GM18870 (cell line): ENCODE results near the gene TMC1.
"Not testable (repeated sequence)": the region's sequence is repeated elsewhere in the genome, so short reads cannot be mapped to it uniquely, and the experiment has no call there.

Source experiments
- ATAC-seq: cut with Tn5 transposase; IDR thresholded peaks from one replicate; pipeline ENCODE4 v1.9.1; 2021; ENCODE audit warnings: moderate library complexity; ENCODE audit not compliant: unreplicated experiment

TMC1 gene

DNA sequence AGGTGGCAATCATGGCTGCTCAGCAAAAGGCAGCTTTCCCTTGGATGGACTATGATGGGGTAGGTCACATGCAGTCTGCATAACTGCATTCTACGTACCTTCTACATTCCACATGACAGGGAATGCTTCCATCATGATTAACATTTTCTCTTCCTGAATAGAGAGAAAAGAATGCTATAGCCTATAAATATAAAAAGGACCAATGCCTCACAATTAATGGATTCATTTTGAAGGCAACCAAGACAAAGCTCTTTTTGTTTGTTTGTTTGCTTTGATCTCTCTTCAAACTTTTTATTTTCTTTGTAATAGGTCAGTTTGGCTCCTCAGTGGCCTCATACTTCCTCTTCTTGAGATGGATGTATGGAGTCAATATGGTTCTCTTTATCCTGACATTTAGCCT is 230.1 kb downstream of the TMC1 start:
- no peak for ATAC-seq

DNA sequence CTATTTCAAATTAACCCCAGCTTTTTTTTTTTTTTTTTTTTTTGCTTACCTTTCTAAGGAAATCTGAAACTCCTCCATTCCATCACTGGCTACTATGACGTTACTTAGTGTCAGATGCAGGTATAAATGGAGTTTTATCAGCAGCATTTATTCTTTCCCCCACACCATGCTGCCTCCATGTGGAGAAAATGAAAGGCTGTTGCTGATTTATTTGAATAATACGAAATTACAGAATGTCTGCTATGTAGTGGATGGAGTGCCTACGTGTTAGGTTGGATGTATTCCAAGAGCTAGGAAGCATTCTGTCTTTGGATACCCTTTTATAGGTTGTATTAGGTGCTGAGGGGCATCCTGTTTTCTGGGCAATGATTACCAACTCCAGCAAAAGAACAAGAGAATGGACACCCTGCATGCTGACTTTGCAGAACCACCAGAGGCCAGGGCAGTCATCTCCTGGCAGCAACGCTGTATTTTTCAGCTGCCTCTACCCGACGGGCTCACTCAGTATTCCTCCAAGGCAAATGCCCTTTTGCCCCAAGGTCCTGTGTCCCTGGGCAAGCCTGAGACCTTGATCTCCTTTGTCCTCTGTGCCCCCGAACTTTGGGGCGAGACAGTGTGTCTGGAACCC is 232.0 kb downstream of the TMC1 start:
- ATAC-seq, result no peak

DNA sequence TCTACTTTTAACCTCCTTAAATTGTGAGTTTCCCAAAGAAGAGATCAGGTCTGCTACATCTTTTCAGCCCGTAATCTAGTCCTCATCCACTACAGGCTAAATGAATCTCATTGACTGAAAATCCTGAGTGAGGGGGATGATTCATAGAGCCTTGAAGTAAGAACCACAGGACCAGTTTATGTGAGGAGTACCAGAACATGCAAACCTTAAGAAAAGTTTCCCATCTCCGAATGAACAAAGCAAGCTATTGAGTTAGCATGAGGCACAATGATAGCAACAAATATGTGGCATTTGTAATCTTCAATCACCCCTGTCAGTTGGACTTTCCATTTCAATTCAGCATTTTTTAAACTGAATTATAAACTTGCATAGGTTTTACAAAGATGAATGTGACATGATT is 234.4 kb downstream of the TMC1 start:
- ATAC-seq, result no peak

DNA sequence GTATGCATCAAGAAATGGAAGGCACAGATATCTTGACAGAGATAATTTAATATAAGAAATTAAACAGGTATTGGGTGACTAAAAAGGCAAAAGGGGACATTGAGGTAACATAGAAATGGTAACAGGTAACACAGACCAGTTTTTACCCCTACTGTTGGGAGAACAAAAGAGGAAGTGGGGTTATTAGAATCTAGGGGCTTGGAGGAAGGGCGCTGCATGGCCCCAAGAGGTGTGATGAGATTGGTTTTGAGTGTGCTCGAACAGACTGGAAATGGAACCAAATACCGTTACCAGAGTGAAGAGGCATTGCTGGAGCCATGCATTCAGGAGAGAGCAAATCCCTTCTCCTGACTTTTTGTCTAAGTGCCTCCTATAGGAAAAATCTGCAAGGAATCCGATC is 237.5 kb downstream of the TMC1 start:
- ATAC-seq, result no peak

DNA sequence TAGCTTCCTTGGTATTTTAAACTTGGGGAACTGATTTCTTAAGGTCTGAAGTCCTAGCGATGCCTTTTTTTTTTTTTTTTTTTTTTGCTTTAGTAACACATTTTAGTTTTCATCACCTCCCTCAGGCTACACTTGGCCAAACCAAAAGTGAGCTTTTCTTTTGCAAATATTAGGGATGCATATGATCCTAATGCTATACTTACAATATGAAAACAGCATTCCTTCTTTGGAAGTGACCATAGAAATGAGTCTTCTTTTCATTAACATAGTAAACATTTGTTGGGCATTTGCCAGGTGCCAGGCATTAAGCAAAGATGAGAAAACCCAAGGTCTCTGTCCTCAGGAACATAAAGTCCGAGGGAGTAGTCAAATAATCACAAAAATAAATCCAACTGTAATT is 241.6 kb downstream of the TMC1 start:
- no peak for ATAC-seq

DNA sequence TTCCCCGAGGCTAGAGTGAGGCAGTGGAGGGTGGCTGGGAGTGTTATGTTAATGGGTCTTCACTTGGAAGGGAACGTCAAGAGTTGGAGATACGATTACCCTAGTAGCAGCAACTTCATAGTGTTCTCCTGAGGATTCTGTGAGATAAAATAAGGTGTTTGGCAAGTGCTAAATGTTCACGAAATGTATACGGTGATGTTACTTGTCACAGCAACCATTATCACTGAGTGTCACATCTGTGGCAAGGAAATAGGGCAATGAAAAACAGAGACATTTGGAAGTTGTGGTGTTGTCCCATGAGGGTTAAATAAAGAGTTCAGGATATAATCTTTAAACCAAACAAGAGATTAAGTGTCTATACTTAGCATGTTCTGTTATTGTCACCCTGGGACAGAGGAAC is 248.1 kb downstream of the TMC1 start:
- no peak for ATAC-seq

DNA sequence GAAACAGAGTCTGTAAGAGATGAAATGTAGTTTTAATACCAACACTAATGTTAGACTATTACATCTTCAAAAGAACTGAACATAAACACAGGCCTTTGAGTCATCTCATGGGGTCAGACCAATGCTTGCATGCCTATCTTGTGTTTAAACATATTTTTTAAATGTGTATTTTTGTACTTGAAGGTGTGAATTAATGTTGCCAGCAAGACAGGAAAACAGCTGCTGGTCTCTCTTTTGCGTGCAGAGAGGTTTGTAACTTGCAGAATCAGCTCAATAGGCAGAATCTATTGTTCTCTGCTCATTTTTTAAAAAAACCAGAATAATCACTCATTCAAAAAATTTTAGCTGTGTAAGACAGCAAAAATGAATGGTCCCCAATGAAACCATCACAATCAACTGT is 251.3 kb downstream of the TMC1 start:
- no peak for ATAC-seq

DNA sequence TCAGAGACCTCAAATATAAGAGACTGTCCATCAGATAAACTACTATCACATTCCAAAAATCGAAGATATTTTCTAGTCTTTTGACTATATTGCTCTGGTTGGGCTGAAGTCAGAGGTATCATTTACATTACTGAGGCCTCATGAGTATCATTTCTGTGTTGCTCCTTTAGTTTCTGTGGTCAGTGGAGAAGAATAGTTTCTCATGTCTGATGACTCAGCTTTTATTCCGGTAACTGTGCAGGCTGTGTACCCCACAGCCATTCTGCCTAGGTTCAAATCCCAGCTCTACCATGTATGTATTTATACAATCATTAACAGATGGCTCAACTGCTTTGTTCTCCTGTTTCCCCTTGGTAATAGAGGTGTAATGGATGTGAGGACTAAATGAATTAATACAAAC is 252.2 kb downstream of the TMC1 start:
- ATAC-seq, result peak; percentile 78

DNA sequence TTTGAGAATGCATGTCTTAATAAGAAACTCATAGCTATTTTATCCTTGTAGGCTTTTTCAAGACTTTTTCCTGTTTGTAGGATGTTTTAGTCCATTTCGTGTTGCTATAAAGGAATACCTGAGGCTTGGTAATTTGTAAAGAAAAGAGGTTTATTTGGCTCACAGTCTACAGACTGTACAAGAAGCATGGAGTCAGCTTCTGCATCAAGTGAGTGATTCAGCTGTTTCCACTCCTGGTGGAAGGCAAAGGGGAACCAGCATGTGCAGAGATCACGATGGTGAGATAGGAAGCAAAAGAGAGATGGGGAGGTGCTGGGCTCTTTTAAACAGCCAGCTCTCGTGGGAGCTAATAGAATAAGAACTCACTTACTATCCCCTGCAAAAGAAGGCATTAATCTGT is 254.2 kb downstream of the TMC1 start:
- ATAC-seq, result no peak

DNA sequence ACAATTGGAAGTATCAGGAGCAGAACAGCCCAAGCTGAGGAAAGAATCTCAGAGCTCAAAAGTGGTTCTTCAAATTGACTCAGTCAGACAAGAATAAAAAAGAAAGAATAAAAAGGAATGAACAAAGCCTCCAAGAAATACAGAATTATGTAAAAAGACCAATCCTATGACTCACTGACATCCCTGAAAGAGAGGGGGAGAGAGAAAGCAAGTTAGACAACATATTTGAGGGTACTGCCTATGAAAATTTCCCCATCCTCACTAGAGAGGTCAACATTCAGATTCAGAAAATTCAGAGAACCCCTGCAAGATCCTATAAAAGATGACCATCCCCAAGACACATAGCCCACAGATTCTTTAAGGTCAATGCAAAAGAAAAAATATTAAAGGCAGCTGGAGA is 258.2 kb downstream of the TMC1 start:
- no peak for ATAC-seq

DNA sequence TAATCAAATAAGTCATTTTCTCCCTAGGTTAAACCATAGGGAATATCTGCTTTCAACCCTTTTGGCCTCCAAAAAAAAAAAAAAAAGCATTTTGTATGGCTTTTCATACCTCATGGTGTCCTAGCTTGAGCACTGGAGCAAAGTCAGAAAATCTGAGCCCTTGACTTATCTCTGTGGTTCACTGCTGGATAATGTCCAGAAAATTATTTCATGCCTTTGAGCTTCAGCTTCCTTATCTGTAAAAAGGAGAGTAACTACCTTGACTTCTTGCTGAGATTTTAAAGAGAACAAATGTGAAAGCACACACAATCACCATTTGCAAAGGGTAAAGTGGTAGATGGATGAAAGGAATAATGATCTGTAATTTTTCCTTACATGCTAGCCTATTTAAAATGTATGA is 265.5 kb downstream of the TMC1 start:
- no peak for ATAC-seq

DNA sequence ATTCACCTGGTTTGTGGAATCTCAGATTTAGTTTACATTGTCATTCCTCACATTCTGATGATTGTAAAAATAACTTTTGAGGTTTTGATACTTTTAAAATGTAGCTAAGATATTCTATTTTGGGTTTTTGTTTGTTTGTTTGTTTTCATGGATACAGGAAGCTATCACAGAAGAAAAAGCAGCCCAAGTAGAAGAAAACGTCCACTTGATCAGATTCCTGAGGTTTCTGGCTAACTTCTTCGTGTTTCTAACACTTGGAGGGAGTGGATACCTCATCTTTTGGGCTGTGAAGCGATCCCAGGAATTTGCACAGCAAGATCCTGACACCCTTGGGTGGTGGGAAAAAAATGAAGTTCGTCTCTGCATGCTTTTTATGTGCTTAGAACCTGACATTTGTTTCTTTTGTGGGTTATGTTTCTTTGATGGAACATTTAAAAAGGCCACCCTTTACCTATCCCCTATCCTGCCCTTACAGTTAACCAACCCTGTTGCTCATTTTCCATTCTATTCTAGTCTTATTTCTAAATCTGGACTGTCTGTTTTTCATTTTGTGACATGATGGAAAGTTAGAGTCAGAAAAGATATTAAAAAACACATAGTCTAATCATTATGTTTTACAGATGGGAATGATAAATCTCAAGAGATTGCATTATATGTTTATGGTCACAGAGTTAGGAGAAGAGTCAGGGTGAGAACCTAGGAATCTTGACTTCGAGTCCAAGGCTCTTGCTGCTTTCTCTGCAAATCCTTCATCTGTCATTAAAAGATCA is 267.7 kb downstream of the TMC1 start:
- ATAC-seq, result no peak

DNA sequence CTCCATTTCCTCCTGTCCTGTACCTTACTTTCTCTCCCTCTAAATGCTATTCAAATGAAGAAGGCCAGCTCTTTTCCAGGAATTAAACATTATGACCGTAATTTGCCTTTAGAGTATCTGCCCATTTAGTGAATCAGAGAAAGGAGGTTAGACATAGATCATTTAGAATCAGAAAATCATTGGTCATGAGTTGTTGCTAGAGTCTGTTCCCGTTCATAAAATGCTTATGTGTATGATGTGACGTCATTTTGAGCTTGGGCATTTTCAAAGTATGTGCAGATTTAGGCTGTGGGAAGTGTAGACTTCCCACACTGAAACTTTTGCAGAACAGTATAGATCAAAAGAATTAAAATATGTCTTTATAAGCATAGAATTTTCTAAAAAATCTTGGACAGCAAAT is 268.5 kb downstream of the TMC1 start:
- no peak for ATAC-seq

DNA sequence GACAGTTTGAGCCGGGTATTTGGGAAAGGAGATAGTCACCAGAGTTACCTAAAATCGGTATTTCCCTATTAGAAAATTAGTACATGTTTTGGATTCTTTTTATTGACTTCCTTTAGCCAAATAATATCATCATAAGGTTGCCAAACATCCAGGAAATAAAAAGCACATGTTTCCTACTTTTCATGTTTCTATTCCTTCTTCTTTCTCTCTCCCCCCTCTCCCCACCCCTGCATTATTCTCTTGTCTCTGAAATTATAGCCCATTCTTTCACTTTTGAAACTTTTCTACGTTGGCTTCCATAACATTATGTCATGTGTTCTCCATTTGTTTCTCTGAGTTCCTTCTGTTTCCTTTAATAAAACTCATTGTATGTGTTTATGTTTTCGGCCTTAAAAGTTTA is 269.6 kb downstream of the TMC1 start:
- ATAC-seq, result no peak

DNA sequence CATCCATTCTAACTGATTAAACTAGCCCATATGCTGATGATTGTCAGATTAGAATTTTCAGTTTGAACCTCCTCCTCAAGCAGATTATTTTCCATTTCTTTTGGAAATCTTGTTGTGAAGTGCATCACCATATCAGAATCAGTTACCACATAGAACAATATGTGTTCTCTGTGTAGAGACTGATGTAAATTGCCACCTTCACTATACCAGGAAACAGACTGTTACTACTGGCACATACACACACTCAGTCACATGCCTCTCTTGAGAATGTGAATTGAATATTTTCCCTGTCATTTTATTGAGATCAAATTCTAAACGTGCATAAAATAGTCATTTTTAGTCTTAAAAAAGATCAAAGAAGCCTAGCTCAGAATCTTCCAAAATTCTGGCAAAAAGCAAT is 270.0 kb downstream of the TMC1 start:
- ATAC-seq, result no peak

DNA sequence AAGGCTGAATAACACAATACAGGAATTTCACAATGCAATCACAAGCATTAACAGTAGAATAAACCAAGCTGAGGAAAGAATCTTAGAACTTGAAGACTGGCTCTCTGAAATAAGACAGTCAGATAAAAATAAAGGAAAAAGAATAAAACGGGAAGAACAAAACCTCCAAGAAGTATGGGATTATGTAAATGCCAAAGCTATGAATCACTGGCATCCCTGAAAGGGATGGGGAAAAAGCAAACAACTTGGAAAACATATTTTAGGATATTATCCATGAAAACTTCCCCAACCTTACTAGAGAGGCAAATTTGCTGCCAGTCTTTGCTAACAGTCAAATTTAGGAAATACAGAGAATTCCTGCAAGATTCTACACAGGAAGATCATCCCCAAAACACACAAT is 273.5 kb downstream of the TMC1 start:
- ATAC-seq, result no peak

DNA sequence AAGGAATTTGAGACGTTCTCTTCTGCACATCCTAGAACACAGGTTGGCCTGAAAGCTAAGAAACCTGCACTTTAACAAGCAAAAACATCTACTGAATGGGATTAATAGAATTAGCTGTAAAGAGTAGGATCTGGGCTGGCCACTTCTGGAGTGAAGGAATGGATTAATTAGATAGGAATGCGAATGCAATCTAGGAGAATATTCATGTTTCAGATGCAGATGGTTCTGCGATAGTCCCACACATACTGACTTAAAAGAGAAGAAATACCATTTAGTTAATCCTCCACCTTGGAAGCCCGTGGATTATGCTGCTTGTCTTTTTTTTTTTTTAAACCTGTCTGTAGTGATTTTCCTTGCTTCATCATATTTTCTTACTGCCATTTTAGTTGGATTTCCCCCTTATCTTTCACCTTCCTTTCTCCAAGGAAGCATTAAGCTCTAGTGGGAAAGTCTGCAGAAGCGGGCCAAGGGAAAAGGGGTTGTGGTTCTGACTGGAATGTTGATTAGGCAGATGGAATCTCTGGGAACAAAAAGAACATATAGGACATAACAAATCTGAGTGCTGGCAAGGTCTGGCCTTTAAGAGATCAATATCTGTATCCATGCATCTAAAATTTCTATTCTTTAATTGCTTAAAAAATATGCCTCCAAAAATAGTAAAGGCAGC is 279.1 kb downstream of the TMC1 start:
- no peak for ATAC-seq

DNA sequence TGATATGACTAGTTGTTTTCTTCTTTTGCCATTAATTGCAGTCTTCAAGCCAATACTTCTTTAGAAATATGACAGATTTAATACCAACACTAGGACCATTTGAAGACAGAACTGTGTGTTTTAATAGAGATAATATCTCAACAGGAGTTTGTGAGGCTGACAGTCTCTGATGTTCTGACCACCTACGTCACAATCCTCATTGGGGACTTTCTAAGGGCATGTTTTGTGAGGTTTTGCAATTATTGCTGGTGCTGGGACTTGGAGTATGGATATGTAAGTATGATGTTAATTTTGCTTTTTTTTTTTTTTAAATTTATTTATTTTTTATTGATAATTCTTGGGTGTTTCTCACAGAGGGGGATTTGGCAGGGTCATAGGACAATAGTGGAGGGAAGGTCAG is 283.8 kb downstream of the TMC1 start:
- ATAC-seq, result no peak

DNA sequence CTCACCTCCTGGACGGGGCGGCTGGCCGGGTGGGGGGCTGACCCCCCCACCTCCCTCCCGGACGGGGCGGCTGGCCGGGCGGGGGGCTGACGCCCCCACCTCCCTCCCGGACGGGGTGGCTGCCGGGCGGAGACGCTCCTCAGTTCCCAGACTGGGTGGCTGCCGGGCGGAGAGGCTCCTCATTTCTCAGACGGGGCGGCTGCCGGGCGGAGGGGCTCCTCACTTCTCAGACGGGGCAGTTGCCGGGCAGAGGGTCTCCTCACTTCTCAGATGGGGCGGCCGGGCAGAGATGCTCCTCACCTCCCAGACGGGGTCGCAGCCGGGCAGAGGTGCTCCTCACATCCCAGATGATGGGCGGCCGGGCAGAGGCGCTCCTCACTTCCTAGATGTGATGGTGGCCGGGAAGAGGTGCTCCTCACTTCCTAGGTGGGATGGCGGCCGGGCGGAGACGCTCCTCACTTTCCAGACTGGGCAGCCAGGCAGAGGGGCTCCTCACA is 285.0 kb downstream of the TMC1 start:
- ATAC-seq, result not testable (repeated sequence)

DNA sequence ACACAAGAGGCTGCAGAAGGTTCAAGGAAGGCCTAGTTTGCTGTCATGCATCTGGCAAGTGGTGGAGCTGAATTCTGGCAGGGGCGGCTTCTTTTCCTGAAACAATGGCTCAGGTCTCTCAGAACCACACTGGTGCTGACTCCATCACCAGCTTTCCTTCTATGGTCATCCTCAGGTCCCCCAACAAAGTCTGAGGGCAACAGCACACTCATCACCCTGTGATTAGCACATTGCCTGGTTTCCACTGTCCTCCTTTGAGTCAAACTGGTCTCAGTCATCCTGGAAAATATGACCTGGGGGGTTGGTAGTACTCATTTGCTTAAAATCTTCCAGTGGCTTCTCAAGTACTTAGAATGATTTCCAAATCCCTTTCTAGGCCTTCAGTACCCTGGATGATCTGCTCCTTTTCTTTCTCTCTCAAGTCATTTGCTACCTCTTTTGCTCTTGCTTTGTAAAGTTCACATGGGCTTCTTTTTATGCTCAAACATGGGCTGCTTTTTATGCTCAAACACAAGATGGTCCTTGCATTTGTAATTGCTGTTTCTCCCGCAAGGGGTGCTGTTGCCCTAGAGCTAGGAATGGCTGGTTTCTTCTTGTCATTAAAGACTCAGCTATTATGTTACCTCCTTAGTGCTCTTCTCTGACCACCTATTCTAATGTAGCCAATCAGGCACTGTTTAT is 286.5 kb downstream of the TMC1 start:
- no peak for ATAC-seq

DNA sequence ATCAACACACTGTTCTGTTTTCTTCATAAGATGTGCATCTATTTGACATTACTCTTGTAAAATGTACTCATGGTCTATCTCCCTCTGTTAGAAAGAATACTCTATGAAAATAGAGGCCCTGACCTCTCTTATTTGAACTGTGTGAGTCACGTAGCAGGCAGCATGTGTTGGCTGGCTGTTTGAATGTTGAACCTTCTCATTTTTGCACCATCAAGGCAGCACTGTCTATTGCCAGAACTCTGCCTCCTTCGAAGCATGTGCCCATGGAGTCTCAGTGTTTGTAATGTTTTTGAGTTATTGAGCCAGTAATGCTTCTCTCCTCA is 287.0 kb downstream of the TMC1 start:
- no peak for ATAC-seq

DNA sequence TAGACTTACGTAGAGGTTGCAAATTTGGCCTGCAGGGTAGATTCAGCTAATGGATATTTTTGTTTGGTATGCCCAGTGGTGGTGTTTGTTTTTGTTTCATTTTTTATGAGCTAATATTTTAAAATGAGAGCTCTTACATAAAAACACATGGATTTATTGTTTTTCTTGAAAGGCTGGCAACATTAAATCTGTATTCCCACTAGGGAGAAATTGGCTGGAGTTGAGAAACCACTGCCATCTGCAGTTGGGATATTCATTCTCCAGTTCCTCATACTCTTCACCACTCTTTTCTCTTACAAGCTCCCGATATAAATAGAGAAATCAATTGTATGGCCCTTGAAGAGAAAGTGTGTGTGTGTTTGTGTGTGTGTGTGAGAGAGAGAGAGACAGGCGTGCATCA is 288.2 kb downstream of the TMC1 start:
- ATAC-seq, result no peak
